ENCODE results near the gene MAPKAP1.

- TF ChIP-seq CTCF (IDR thresholded peaks at IDR 0.05) (no peak), EP300 (IDR thresholded peaks at IDR 0.05) (no peak)
Observed at GRCh38 chr9:125681086-125681622, 25.9 kb downstream of the MAPKAP1 start.
